Ecto neural progenitor cell (in vitro differentiated cells): ENCODE results near the gene DRAP1.
"Not testable (repeated sequence)": the region's sequence is repeated elsewhere in the genome, so short reads cannot be mapped to it uniquely, and the experiment has no call there.

Experiments used
- DNase-seq: peaks from one replicate; pipeline ENCODE4 v3.0.0-alpha.2; 2018; ENCODE audit warnings: low spot score

Gene DRAP1

DNA sequence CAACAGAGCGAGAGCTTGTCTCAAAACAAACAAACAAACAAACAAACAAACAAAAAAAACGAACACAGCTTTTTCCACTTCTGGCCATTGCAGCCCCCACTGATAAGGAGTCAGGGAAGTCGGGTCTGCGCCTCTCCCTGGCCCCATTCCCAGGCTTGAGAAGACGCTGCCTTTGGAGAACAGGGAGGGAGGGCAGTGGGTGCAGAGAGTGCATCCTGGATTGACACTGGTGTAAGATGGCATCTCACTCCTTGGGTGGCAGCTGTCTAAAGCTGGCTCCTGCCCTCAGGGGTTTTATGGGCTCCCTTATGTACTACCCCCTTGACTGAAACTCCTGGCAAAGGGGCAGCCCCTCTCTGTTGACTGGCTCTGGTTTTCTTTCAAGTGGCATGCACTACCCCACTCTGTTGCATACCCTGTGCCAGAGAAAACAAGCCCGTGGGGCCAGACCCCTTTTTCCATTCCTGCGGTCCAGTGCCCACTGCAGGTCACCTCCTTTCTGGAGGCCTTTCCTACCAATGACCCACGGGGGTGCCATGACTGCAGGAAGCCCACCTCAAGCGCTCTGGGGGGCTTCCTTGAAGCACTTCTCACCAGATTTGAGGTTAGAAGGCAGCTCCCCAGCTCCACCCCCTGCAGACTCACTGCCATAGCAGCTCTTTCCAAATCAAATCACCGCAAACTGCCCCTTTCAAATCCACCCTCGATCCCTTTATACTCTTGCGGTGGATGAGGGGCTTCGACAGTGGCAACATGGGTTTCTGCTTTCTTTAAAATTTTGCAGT lies 12.7 kb downstream of the DRAP1 start:
- no peak for DNase-seq

DNA sequence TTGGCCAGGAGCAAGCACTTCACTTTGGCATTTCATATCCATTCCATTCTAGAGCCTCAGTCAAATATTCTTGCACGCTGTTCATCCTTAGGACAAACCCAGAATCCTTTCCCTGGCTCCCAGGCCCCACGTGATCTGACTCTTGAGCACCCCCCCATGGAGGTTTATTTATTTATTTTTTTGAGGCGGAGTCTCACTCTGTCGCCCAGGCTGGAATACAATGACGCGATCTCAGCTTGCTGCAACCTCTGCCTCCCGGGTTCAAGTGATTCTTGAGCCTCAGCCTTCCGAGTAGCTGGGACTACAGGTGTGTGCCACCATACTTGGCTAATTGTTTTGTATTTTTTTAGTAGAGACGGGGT lies 13.3 kb downstream of the DRAP1 start:
- DNase-seq = peak; percentile 56

DNA sequence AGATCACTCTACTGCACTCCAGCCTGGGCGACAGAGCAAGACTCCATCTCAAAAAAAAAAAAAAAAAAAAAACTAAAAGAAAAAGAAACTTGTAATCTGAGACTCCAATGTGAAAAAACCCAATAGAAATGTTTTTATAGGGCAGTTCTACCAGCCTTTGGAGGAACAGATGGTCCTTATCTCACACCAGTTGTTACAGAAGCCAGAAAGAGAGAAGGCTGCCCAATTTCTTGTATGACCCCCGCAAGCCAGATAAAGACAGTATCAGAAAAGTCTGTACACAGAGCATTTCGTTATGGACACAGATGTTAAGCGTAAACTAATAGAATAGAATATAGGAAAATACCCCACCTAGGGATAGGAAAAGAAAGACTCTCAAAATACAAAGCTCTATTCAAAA lies 14.8 kb downstream of the DRAP1 start:
- DNase-seq = no peak

DNA sequence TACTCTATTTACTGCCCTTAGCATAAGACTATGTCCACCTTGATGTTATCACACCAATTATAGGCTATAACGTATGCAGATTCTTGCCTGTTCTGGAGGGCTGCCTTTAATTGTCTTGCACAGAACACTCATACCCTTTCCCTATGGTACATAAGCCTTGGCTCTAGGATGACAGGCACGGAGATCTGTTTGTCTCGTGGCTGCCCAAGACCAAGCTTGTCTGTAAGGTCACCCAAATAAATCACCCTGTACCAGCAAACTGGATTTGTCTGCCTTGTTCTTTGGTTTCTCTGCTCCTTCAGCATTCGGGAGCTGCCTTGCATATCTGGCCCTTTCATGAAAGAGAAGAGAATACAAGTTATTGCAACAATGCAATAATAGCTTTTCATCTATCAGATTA lies 18.5 kb downstream of the DRAP1 start:
- no peak for DNase-seq

DNA sequence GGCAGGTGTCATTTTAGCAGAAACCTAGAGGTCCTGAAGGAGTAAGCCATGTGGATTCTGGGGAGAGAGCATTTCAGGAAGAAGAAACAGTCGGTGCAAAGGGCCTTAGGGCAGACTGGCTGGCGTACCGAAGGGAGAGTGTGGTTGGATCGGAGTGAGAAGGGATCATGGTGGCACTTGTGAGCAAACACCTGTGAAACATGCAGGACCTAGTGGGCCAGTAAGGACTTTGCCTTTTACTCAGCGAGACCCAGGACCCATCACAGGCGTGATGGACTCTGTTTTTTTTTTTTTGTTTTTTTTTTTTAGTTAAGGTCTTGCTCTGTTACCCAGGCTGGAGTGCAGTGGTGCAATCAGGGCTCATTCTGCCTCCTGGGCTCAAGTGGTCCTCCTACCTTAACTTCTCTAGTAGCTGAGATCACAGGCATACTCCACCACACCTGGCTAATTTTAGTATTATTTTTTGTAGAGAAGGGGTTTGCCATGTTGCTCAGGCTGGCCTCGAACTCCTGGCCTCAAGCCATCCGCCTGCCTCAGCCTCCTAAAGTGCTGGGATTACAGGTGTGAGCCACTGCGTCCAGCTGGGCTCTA lies 22.6 kb downstream of the DRAP1 start:
- no peak for DNase-seq

DNA sequence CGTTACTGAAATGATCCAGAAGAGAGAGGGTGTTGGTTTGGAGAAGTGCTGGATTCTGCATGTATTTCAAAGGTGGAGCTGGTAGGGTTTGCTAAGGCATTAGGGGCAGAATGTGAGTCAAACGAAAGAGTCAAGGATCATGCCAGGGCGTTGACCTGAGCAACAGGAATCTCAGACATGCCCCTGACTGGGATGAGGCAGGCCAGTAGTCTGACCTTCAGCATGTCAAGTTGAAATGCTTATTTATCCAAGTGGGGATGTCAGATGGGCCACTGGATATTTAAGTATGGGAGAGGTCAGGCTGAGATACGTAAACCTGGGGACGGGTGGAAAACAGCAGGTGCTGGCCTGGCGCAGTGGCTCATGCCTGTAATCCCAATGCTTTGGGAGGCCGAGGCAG lies 23.3 kb downstream of the DRAP1 start:
- DNase-seq = no peak

DNA sequence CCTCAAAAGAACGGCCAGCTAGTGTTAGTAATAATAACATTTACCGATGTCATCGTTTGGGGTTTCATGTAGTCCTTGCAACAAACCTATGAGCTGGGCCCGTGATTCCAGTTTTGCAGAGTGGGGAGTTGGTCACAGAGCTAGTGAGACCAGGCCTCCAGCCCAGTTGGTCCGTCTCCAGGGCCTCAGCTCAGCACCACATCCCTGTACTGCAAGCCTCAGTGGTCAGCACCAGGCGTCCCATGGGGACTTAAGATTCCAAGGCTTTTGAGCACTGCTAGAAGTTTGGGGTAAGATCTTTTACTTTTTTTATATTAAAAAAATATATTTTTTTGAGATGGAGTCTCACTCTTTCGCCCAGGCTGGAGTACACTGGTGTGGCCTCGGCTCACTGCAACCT lies 25.0 kb downstream of the DRAP1 start:
- no peak for DNase-seq

DNA sequence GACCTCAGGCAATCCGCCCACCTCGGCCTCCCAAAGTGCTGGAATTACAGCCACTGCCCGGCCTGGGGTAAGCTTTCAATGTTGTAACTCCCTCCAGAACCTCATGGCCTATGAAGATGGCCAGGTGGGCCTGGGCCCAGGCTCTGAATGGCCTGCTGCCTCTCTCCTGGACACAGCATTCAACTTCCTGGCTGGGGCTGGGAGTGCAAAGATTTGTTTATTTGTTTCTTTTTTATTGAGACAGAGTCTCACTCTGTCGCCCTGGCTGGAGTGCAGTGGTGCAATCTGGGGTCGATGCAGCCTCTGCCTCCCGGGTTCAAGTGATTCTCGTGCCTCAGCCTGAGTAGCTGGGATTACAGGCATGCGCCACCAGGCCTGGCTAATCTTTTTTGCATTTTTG lies 25.5 kb downstream of the DRAP1 start:
- DNase-seq = no peak

DNA sequence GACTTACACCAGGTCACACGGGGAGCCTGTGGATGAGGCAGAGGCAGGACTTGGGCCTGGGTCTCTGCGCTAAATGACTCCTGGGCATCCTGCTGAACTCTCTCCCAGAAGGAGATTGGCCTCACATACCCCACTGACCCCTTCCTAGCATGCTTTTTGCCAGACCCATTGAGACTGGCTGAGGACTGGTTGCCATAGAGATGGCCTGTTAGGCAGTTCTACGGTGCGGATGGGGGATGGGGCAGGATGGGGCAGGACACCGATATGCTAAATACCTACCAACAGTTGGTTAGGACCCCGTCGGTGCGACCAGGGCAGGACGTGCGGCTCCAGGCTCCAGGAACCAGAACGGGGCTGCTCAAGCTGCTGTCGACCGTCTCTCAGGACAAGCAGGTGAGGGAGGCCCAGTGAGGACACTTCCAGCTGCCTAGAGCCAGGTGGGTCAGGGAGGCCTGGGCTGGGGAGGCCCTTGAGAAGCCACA lies 26.2 kb downstream of the DRAP1 start, which contains the start of gene TSGA10IP:
TSGA10IP (plus strand) TSS at position 51 of the 482 bp plus-strand sequence; CDS start at position 247, 196 bp downstream.
- DNase-seq = peak; percentile 77

DNA sequence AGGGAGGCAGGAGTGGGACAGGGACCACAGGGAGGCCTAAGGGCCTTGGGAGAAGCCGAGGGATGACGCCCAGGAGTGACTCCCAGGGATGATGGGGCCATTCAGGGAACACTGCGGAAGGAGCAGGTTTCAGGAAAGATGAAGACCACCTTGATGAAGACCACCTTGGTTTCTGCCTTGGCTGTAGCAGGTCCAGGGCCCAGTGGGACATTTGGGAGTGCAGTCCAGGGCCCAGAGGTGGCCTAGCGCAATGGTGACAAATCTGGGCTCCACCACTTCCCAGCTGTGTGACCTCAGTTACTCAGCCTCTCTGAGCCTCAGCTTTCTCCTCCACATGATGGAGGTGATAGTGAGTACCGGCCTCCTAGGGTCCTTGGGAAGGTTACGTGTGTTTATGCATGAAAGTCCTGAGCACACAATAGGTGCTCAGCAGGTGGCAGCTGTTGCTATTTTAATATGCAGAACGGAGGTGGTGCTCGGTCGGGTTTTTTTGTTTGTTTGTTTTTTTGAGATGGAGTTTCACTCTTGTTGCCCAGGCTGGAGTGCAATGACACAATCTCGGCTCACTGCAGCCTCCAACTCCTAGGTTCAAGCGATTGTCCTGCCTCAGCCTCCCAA lies 26.8 kb downstream of the DRAP1 start:
- DNase-seq = no peak

DNA sequence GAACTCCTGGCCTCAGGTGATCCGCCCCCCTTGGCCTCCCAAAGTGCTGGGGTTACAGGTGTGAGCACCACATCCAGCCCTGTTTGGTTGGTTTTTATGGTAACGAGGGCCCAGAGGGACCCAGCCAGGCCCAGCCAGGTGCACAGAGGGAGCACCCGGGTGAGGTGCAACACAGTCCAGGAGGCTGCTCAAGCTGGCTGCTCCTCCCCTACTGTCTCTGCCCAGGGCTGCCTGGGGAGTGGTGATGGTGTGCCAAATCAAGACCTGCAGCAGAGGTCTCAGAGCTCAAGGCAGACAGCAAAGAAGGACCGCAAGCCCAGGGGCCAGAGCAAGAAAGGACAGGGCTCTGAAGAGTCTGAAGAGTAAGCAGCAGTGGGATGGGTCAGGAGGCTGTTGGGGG lies 27.4 kb downstream of the DRAP1 start:
- no peak for DNase-seq

DNA sequence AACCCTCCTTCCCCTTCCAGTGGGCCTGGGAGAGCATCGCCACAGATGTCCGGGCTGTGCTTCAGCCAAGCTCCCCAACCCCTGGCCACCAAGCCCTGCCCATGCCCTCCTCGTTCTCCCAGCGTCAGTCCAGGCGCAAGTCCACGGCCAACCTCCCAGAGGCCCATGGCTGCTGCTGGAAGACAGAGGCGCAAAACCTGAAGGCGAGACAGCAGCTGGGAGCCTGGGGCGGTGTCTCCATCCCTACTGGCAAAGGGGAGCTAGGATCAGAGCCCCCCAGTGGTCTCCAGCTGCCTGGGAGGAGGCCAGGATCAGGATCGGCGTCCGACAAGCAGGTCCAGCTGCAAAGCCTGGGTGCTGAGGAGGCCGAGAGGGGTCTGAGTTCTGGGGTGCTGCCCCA lies 27.9 kb downstream of the DRAP1 start:
- no peak for DNase-seq

DNA sequence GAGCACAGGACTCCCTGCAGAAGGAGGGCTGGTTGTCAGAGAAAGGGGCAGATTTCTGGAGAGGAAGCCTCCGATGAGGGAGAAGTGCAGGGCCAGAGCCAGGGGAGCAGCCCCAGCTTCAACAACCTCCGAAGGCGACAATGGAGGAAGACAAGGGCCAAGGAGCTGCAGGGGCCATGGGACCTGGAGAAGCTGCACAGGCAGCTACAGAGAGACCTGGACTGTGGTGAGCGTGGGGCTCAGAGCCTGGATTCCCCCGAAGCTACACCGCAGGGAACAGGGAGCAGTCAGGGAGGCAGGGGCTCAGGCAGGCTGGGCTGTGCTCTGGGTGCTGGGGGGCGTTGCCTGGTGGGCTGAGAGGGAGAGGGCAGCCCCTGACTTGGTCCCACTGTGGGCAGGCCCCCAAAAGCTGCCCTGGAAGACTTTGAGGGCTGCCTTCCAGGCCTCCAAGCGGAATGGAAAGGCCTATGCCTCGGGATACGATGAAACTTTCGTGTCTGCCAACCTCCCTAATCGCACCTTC lies 28.4 kb downstream of the DRAP1 start:
- DNase-seq = no peak

DNA sequence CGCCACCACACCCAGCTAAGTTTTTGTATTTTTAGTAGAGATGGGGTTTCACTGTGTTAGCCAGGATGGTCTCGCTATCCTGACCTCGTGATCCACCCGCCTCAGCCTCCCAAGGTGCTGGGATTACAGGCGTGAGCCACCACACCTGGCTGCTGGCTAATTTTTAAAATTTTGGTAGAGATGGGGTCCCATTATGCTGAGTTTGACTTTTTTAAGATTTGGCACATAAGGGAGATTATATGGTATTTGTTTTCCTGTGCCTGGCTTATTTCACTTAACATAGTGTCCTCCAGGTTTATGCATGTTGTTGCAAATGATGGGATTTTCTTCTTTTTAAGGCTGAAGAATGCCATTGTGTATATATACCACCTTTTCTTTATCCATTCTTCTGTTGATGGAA lies 31.5 kb downstream of the DRAP1 start:
- DNase-seq = not testable (repeated sequence)

DNA sequence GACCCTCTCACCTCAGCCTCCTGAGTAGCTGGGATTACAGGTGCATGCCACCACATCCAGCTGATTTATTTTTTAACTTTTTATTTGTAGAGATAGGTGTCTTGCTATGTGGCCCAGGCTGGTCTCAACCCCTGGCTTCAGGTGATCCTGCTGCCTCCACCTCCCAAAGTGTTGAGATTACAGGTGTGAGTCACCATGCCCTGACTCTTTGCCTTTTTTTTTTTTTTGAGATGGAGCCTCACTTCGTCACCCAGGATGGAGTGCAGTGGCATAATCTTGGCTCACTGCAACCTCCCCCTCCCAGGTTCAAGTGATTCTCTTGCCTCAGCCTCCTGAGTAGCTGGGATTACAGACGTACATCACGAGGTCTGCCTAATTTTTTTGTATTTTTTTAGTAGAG lies 32.4 kb downstream of the DRAP1 start:
- not testable (repeated sequence) for DNase-seq

DNA sequence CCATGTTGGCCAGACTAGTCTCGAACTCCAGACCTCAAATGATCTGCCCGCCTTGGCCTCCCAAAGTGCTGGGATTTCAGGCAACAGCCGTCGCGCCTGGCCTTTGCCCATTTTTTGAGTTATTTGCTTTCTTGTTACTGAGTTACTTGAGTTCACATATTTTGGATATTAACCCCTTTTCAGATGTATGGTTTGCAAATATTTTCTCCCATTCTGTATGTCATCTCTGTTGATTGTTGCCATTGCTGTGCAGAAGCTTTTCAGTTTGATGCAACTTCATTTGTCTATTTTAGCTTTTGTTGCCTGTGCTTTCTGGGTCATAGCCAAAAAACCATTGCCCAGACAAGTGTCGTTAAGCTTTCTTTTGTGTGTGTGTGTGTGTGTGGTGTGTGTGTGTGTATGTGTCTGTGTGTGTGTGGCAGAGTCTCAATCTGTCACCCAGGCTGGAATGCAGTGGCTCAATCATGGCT lies 32.9 kb downstream of the DRAP1 start:
- no peak for DNase-seq

DNA sequence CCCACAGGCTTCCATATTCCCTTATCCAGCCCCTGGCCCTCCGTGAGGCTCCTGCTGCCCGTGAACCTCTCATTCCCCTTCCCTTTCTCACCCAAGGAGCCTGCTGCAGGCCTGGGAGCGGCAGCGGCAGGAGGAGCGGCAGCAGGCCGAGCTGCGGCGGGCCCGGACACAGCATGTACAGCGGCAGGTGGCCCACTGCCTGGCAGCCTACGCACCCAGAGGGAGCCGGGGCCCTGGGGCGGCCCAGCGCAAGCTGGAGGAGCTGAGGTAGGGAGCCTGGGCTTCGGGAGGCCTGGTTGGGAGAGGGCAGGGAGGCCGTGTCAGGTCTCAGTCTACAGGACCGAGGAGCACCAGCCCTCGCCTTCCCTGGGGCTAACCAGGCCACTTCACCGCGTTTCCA lies 34.2 kb downstream of the DRAP1 start:
- DNase-seq = no peak

DNA sequence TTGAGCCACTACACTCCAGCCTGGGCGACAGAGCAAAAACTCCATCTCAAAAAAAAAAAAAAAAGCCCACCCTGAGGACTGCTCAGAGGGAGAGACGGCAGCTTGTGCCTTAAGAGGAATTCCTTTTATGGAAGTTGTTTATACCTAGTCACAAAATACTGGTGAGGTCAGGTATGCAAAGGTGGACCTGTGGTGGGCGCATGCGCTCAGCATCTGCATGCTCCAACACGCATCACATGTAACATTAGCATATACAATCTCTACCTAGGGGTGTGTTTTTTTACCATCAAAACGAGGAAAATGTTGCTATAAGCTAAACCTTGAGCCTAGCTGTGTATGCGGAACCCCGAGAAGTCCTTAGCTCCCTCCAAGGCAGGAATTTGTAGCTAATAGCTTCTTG lies 35.5 kb downstream of the DRAP1 start:
- DNase-seq = no peak

DNA sequence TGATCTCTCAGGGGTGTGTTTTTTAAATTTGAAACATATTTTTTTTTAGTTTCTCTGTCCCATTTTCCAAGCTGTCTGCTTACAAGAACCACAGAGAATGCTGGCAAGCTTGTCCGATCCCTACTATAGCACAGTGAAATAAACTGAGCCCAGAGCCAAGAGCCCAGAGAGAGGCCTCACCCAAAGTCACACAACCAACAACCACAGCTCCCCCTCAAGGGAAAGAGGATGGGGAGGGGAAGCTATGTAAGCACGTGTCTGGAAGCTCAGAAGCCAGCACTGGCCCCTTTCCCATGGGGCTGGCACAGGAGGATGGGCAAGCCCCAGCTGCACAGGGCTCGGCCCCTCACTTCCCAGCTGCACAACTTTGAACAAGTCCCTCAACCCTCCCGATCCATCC lies 39.1 kb downstream of the DRAP1 start:
- DNase-seq = no peak

DNA sequence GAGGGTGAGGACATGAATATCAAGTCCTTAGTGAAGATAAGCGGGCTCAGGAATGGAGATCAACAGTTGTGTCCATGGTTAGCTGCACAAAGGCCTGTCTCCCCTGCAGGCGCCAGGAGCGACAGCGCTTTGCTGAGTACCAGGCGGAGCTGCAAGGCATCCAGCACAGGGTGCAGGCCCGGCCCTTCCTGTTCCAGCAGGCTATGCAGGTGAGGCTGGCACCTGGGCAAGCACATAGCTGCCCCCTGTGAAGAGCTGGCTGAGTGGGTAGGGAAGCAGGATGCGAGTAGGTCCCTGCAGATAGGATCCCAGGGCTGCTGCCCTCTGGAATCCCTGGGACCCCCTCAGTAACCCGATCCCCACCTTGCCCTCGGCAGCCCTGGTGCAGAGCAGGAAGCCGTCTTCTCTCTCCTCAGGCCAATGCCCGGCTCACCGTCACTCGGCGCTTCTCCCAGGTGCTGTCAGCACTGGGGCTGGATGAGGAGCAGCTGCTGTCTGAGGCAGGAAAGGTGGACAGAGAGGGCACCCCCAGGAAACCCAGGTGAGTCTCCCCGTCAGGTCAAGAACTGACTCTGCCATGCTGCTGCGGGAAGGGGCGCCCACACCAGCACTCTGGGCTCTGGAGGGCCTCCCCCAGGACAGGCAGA lies 39.7 kb downstream of the DRAP1 start:
- no peak for DNase-seq

DNA sequence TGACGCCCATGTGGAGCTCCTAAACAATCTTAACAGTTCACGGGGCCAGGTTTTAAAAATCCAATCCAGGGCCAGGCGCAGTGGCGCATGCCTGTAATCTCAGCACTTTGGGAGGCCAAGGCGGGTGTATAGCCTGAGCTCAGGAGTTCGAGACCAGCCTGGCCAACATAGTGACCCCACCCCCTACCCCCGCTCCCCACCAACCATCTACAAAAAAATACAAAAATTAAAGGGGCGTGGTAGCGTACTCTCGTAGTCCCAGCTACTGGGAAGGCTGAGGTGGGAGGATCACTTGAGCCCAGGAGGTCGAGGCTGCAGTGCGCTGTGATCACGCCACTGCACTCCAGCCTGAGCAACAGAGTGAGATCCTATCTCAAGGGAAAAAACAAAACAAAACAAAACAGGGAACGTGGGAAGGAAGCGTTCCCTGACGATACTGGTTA lies 41.6 kb downstream of the DRAP1 start:
- DNase-seq = no peak
